GM06990 (cell line): ENCODE results near the gene SP7.

Experiments
- DNase-seq: peaks from one replicate; pipeline ENCODE4 v3.0.0-alpha.2; 2011; ENCODE audit not compliant: insufficient read length; ENCODE audit errors: extremely low read depth
- H3K27me3 ChIP-seq: replicated peaks from 2 replicates; pipeline ENCODE4 v1.6.0; 2011; ENCODE audit warnings: low read length; ENCODE audit not compliant: control insufficient read depth, insufficient read depth
- H3K36me3 ChIP-seq: 2 replicates; pipeline ENCODE4 v1.5.1; 2011; ENCODE audit warnings: low read length; ENCODE audit not compliant: control insufficient read depth, insufficient read depth
- H3K4me3 ChIP-seq: replicated peaks from 2 replicates; pipeline ENCODE4 v1.5.1; 2011; ENCODE audit warnings: low read depth, mild to moderate bottlenecking, control low read depth, low read length
- TF ChIP-seq, protein P1 (sequence below): IDR thresholded peaks from 2 replicates; pipeline ENCODE4 v1.5.1; 2011; ENCODE audit warnings: low read length, control low read depth, mild to moderate bottlenecking, inconsistent platforms; ENCODE audit not compliant: insufficient read depth, poor library complexity, severe bottlenecking

The SP7 gene

GRCh38 chr12:53290661-53291060, 45.5 kb downstream of the SP7 start:
- TF ChIP-seq, protein P1, sequence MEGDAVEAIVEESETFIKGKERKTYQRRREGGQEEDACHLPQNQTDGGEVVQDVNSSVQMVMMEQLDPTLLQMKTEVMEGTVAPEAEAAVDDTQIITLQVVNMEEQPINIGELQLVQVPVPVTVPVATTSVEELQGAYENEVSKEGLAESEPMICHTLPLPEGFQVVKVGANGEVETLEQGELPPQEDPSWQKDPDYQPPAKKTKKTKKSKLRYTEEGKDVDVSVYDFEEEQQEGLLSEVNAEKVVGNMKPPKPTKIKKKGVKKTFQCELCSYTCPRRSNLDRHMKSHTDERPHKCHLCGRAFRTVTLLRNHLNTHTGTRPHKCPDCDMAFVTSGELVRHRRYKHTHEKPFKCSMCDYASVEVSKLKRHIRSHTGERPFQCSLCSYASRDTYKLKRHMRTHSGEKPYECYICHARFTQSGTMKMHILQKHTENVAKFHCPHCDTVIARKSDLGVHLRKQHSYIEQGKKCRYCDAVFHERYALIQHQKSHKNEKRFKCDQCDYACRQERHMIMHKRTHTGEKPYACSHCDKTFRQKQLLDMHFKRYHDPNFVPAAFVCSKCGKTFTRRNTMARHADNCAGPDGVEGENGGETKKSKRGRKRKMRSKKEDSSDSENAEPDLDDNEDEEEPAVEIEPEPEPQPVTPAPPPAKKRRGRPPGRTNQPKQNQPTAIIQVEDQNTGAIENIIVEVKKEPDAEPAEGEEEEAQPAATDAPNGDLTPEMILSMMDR: no peak
- no peak overlapping the region for H3K4me3 ChIP-seq
- DNase-seq: no peak
- no peaks in the 10 kb centered on the region for H3K27me3 ChIP-seq
- H3K36me3 ChIP-seq: peaks cover 33% of the 10 kb centered on the region

DNA sequence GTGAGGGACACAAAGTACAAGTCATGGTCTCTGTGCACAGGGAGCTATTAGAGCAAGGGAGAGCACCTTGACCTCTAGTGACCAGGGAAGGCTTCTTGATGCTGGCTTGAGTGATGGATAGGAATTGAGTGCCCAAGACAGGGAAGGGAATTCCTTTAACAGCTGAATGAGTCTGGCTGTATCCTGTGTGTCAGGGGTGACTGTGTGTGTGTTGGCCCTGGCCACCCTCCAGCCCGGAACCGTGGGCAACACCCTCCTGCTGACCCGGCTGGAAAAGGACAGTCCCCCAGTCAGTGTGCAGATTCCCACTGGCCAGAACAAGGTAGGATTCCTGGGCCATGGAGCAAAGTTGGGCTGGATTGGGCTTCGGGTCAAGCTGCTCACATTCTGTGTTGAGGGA, 46.3 kb downstream of the SP7 start:
- Histone ChIP-seq H3K27me3 (no peaks in the 10 kb centered on the region), H3K4me3 (no peak overlapping the region), H3K36me3 (peaks cover 36% of the 10 kb centered on the region)
- TF ChIP-seq, protein P1: no peak
- DNase-seq: no peak

DNA sequence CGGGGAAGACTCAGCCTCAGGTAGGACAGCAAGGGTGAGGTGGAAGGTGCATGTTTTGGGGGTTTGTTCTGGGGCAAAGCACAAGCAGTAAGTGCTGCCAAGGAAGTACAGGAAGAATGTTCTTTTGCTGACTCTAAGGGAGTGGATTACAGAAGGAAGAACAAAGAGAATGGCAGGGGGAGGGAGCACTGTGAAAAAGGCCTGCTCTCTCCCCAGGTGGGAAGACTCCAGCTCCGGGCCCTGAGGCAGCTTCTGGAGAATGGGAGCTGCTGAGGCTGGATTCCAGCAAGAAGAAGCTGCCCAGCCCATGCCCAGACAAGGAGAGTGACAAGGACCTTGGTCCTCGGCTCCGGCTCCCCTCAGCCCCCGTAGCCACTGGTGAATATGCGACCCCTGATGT, 47.8 kb downstream of the SP7 start:
- Histone ChIP-seq H3K36me3 (peaks cover 41% of the 10 kb centered on the region), H3K27me3 (no peaks in the 10 kb centered on the region), H3K4me3 (no peak overlapping the region)
- DNase-seq: no peak
- TF ChIP-seq, protein P1: no peak

DNA sequence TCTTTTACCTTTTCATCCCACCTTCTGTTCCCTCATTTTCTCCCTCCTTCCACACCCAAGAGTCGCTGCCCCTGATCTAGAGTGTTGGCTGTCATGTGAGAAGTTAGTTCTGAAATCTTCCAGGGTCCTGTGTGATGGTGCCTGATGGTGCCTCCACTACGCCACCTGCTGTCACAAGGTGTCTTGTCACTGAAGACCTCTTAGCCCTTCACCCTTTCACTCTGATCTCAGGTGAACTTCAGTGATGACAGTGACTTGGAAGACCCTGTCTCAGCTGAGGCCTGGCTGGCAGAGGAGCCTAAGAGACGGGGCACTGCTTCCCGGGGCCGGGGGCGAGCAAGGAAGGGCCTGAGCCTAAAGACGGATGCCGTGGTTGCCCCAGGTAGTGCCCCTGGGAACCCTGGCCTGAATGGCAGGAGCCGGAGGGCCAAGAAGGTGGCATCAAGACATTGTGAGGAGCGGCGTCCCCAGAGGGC, 48.4 kb downstream of the SP7 start:
- H3K36me3 ChIP-seq: peaks cover 43% of the 10 kb centered on the region
- DNase-seq: peak; percentile 20
- TF ChIP-seq, protein P1: peak; percentile 66
- H3K27me3 ChIP-seq: no peaks in the 10 kb centered on the region
- no peak overlapping the region for H3K4me3 ChIP-seq

DNA sequence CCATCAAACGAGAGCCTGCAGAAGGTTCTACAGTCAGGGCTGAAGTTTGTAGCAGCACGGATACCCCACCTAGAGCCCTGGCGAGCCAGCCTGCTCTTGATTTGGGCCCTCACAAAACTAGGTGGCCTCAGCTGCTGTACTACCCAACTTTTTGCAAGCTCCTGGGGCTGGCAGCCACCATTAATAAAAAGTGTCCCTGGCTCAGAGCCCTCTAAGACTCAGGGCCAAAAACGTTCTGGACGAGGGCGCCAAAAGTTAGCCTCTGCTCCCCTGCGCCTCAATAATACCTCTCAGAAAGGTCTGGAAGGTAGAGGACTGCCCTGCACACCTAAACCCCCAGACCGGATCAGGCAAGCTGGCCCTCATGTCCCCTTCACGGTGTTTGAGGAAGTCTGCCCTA, 49.7 kb downstream of the SP7 start:
- H3K27me3 ChIP-seq: no peaks in the 10 kb centered on the region
- H3K4me3 ChIP-seq: no peak overlapping the region
- peaks cover 42% of the 10 kb centered on the region for H3K36me3 ChIP-seq
- DNase-seq: no peak
- TF ChIP-seq, protein P1: no peak

GRCh38 chr12:53279888-53280498, 56.2 kb downstream of the SP7 start:
- peaks cover 40% of the 10 kb centered on the region for H3K36me3 ChIP-seq
- H3K27me3 ChIP-seq: no peaks in the 10 kb centered on the region
- TF ChIP-seq, protein P1: no peak
- DNase-seq: no peak
- no peak overlapping the region for H3K4me3 ChIP-seq
